ENCODE measurements around the gene PARD3. TPM values are rescaled to one million over a fixed set of nuclear protein-coding genes. Genes with fewer than 3 reads are reported as not detected.

Gene PARD3
- total and polyA plus RNA-seq, 2 donors (not counting 1 experiment from before 2014, with no cell fraction given): 24.0 to 46.4 TPM

GRCh38 chr10:34479520-34480179 is 335.4 kb downstream of the PARD3 start:
- Histone ChIP-seq H3K27me3 (ENCODE audit: control insufficient read depth, insufficient read depth, low read length) (no peaks in the 10 kb centered on the region), H3K4me3 (replicated peaks in 1 of 4; ENCODE audit: control extremely low read depth in 1 of 4, insufficient read depth in 1 of 4, low read depth in 3 of 4, low read length in 4 of 4) (no peak overlapping the region), H2AFZ (ENCODE audit: low read length) (no peak overlapping the region), H3K27ac (ENCODE audit: insufficient read depth, low read length) (no peak overlapping the region), H3K9ac (ENCODE audit: insufficient read depth, low read length) (no peak overlapping the region), H3K4me2 (ENCODE audit: extremely low read depth, insufficient read depth, low read length) (no peak overlapping the region), H3K36me3 (ENCODE audit: control insufficient read depth, insufficient read depth, low read length) (no peaks in the 10 kb centered on the region), H4K20me1 (ENCODE audit: control insufficient read depth, extremely low read depth, insufficient read depth, low read length) (no peaks in the 10 kb centered on the region), H3K4me1 (ENCODE audit: control insufficient read depth, extremely low read depth, insufficient read depth, low read length) (peaks cover 3% of the 10 kb centered on the region), H3K79me2 (ENCODE audit: control insufficient read depth, insufficient read depth, low read length) (no peaks in the 10 kb centered on the region), H3K9me3 (ENCODE audit: control insufficient read depth, insufficient read depth, low read depth, low read length) (no peaks in the 10 kb centered on the region)
- TF ChIP-seq EZH2 (IDR thresholded peaks at IDR 0.05; ENCODE audit: low read length, missing control alignments): no peak
- TF ChIP-seq CTCF (conservative IDR thresholded peaks at IDR 0.05 in 1 of 2, IDR thresholded peaks at IDR 0.05 in 1 of 2; ENCODE audit: low read depth in 1 of 2, low read length in 2 of 2): no peak
- no peak for DNase-seq (ENCODE audit: low read depth in 2 of 2)

GRCh38 chr10:34477249-34477648 is 337.8 kb downstream of the PARD3 start:
- no peak overlapping the region for H3K4me2 ChIP-seq (ENCODE audit: extremely low read depth, insufficient read depth, low read length)
- no peak overlapping the region for H2AFZ ChIP-seq (ENCODE audit: low read length)
- DNase-seq (ENCODE audit: low read depth in 2 of 2): no peak
- no peak for TF ChIP-seq CTCF (conservative IDR thresholded peaks at IDR 0.05 in 1 of 2, IDR thresholded peaks at IDR 0.05 in 1 of 2; ENCODE audit: low read depth in 1 of 2, low read length in 2 of 2)
- TF ChIP-seq EZH2 (IDR thresholded peaks at IDR 0.05; ENCODE audit: low read length, missing control alignments): no peak
- no peak overlapping the region for H3K27ac ChIP-seq (ENCODE audit: insufficient read depth, low read length)
- H3K4me3 ChIP-seq (replicated peaks in 1 of 4; ENCODE audit: control extremely low read depth in 1 of 4, insufficient read depth in 1 of 4, low read depth in 3 of 4, low read length in 4 of 4): no peak overlapping the region
- H3K27me3 ChIP-seq (ENCODE audit: control insufficient read depth, insufficient read depth, low read length): no peaks in the 10 kb centered on the region
- no peak overlapping the region for H3K9ac ChIP-seq (ENCODE audit: insufficient read depth, low read length)
- H3K9me3 ChIP-seq (ENCODE audit: control insufficient read depth, insufficient read depth, low read depth, low read length): no peaks in the 10 kb centered on the region
- peaks cover 7% of the 10 kb centered on the region for H3K4me1 ChIP-seq (ENCODE audit: control insufficient read depth, extremely low read depth, insufficient read depth, low read length)
- no peaks in the 10 kb centered on the region for H3K79me2 ChIP-seq (ENCODE audit: control insufficient read depth, insufficient read depth, low read length)
- H3K36me3 ChIP-seq (ENCODE audit: control insufficient read depth, insufficient read depth, low read length): no peaks in the 10 kb centered on the region
- H4K20me1 ChIP-seq (ENCODE audit: control insufficient read depth, extremely low read depth, insufficient read depth, low read length): no peaks in the 10 kb centered on the region

GRCh38 chr10:34476608-34477007 is 338.5 kb downstream of the PARD3 start:
- H3K79me2 ChIP-seq (ENCODE audit: control insufficient read depth, insufficient read depth, low read length): no peaks in the 10 kb centered on the region
- DNase-seq (ENCODE audit: low read depth in 2 of 2): no peak
- H3K27me3 ChIP-seq (ENCODE audit: control insufficient read depth, insufficient read depth, low read length): no peaks in the 10 kb centered on the region
- no peak overlapping the region for H3K4me3 ChIP-seq (replicated peaks in 1 of 4; ENCODE audit: control extremely low read depth in 1 of 4, insufficient read depth in 1 of 4, low read depth in 3 of 4, low read length in 4 of 4)
- H3K36me3 ChIP-seq (ENCODE audit: control insufficient read depth, insufficient read depth, low read length): no peaks in the 10 kb centered on the region
- no peak overlapping the region for H2AFZ ChIP-seq (ENCODE audit: low read length)
- no peaks in the 10 kb centered on the region for H3K9me3 ChIP-seq (ENCODE audit: control insufficient read depth, insufficient read depth, low read depth, low read length)
- no peak overlapping the region for H3K27ac ChIP-seq (ENCODE audit: insufficient read depth, low read length)
- H3K4me1 ChIP-seq (ENCODE audit: control insufficient read depth, extremely low read depth, insufficient read depth, low read length): peaks cover 7% of the 10 kb centered on the region
- no peak overlapping the region for H3K4me2 ChIP-seq (ENCODE audit: extremely low read depth, insufficient read depth, low read length)
- no peak for TF ChIP-seq CTCF (conservative IDR thresholded peaks at IDR 0.05 in 1 of 2, IDR thresholded peaks at IDR 0.05 in 1 of 2; ENCODE audit: low read depth in 1 of 2, low read length in 2 of 2)
- TF ChIP-seq EZH2 (IDR thresholded peaks at IDR 0.05; ENCODE audit: low read length, missing control alignments): no peak
- H4K20me1 ChIP-seq (ENCODE audit: control insufficient read depth, extremely low read depth, insufficient read depth, low read length): no peaks in the 10 kb centered on the region
- H3K9ac ChIP-seq (ENCODE audit: insufficient read depth, low read length): no peak overlapping the region

Data from fibroblast of lung (primary cell).